Measurements from ENCODE around the gene FOXE3. TPM values are rescaled to one million over a fixed set of nuclear protein-coding genes. Genes with fewer than 3 reads are reported as not detected.

The FOXE3 gene
- total RNA-seq, 1 donor from 2014 or later: 0.16 TPM

GRCh38 chr1:47434051-47434842, 18.2 kb downstream of the FOXE3 start:
- DNase-seq (ENCODE audit: low read depth): no peak

GRCh38 chr1:47435506-47436303, 19.6 kb downstream of the FOXE3 start:
- DNase-seq (ENCODE audit: low read depth): no peak

- DNase-seq (ENCODE audit: low read depth): peak; percentile 77
These were observed 20.4 kb downstream of the FOXE3 start for GRCh38 chr1:47436304-47436978.

- no peak for DNase-seq (ENCODE audit: low read depth)
These were observed 20.9 kb downstream of the FOXE3 start for GRCh38 chr1:47436979-47437446.

GRCh38 chr1:47437447-47438164, 21.5 kb downstream of the FOXE3 start, which contains the start of gene FOXD2:
FOXD2 (plus strand) TSS chr1:47438044; CDS start chr1:47438136, 92 bp downstream.
- DNase-seq (ENCODE audit: low read depth): peak; percentile 87

- no peak for DNase-seq (ENCODE audit: low read depth)
These were observed 22.3 kb downstream of the FOXE3 start for GRCh38 chr1:47438165-47439016.

GRCh38 chr1:47439017-47439818, 23.1 kb downstream of the FOXE3 start:
- DNase-seq (ENCODE audit: low read depth): no peak

GRCh38 chr1:47439819-47440598, 23.9 kb downstream of the FOXE3 start:
- DNase-seq (ENCODE audit: low read depth): no peak

- no peak for DNase-seq (ENCODE audit: low read depth)
These were observed 24.6 kb downstream of the FOXE3 start for GRCh38 chr1:47440599-47441081.

GRCh38 chr1:47441450-47442106, 25.5 kb downstream of the FOXE3 start:
- DNase-seq (ENCODE audit: low read depth): no peak

- DNase-seq (ENCODE audit: low read depth): no peak
These were observed 26.1 kb downstream of the FOXE3 start for GRCh38 chr1:47442202-47442601.

GRCh38 chr1:47442842-47443529, 26.9 kb downstream of the FOXE3 start:
- DNase-seq (ENCODE audit: low read depth): no peak

GRCh38 chr1:47443530-47444296, 27.6 kb downstream of the FOXE3 start:
- DNase-seq (ENCODE audit: low read depth): no peak

GRCh38 chr1:47444297-47444561, 28.1 kb downstream of the FOXE3 start:
- no peak for DNase-seq (ENCODE audit: low read depth)

GRCh38 chr1:47444562-47445465, 28.7 kb downstream of the FOXE3 start:
- DNase-seq (ENCODE audit: low read depth): no peak

All from myocyte (in vitro differentiated cells).